GM21529 (cell line): Measurements from ENCODE around the gene PCIF1.
"Not testable (repeated sequence)": the region's sequence is repeated elsewhere in the genome, so short reads cannot be mapped to it uniquely, and the experiment has no call there.

Experiments
- ATAC-seq: cut with Tn5 transposase; IDR thresholded peaks from one replicate; pipeline ENCODE4 v1.9.1; 2021; ENCODE audit not compliant: unreplicated experiment

The PCIF1 gene

GRCh38 chr20:45991616-45992015 is 57.1 kb downstream of the PCIF1 start:
- no peak for ATAC-seq

GRCh38 chr20:45993197-45993951 is 58.9 kb downstream of the PCIF1 start:
- ATAC-seq, result no peak

GRCh38 chr20:45994761-45995493 is 60.4 kb downstream of the PCIF1 start:
- ATAC-seq, result no peak

GRCh38 chr20:45995495-45996097 is 61.1 kb downstream of the PCIF1 start:
- ATAC-seq, result not testable (repeated sequence)

- ATAC-seq, result no peak
Measured at GRCh38 chr20:45997187-45997586, 62.7 kb downstream of the PCIF1 start.
